GM23338 (cell line): ENCODE measurements around the gene STRIT1. TPM values are rescaled to one million over a fixed set of nuclear protein-coding genes. Genes with fewer than 3 reads are reported as not detected.

Source experiments
- ATAC-seq: fragments of 200-7000 bp; cut with Tn5 transposase; 3 replicates; pipeline ENCODE4 v1.9.1; 2020
- DNase-seq: peaks from one replicate; pipeline ENCODE4 v3.0.0-alpha.2; 2015; ENCODE audit warnings: low spot score
- H2AFZ ChIP-seq: fragments of 200-600 bp; sonication (generic); 2 replicates; pipeline ENCODE4 v1.8.0; 2016; ENCODE audit warnings: antibody characterized with exemption, mild to moderate bottlenecking, moderate library complexity
- H3F3A ChIP-seq: fragments of 200-600 bp; sonication (generic); replicated peaks from 2 replicates; pipeline ENCODE4 v1.8.0; 2017; ENCODE audit warnings: antibody characterized with exemption, mixed run types, low read depth
- H3K27ac ChIP-seq: fragments of 200-600 bp; sonication (generic); 2 replicates; pipeline ENCODE4 v1.6.1; 2016; ENCODE audit warnings: low read depth
- H3K27me3 ChIP-seq: fragments of 200-600 bp; sonication (generic); 2 replicates; pipeline ENCODE4 v1.8.0; 2016; ENCODE audit warnings: mild to moderate bottlenecking, mixed run types, moderate library complexity; ENCODE audit not compliant: insufficient read depth
- H3K36me3 ChIP-seq: fragments of 200-600 bp; sonication (generic); 2 replicates; pipeline ENCODE4 v1.8.0; 2016; ENCODE audit warnings: mild to moderate bottlenecking; ENCODE audit not compliant: insufficient read depth
- H3K4me1 ChIP-seq: fragments of 200-600 bp; sonication (generic); 2 replicates; pipeline ENCODE4 v1.8.0; 2016; ENCODE audit warnings: mild to moderate bottlenecking, moderate library complexity; ENCODE audit not compliant: insufficient read depth
- H3K4me2 ChIP-seq: fragments of 200-600 bp; sonication (generic); 2 replicates; pipeline ENCODE4 v1.7.1; 2017; ENCODE audit warnings: mixed run types
- H3K4me3 ChIP-seq: fragments of 200-600 bp; sonication (generic); 2 replicates; pipeline ENCODE4 v1.6.1; 2016; ENCODE audit warnings: mixed run types
- H3K79me2 ChIP-seq: fragments of 200-600 bp; sonication (generic); replicated peaks from 2 replicates; pipeline ENCODE4 v1.8.0; 2017; ENCODE audit warnings: mild to moderate bottlenecking; ENCODE audit not compliant: insufficient read depth
- H3K9me2 ChIP-seq: fragments of 200-600 bp; sonication (generic); 2 replicates; pipeline ENCODE4 v1.8.0; 2017; ENCODE audit not compliant: insufficient read depth
- H4K20me1 ChIP-seq: fragments of 200-600 bp; sonication (generic); replicated peaks from 2 replicates; pipeline ENCODE4 v1.8.0; 2017; ENCODE audit warnings: mild to moderate bottlenecking; ENCODE audit not compliant: insufficient read depth
- H3K27ac Mint-ChIP-seq: 2 replicates; pipeline ENCODE4 v1.8.0; 2020; ENCODE audit warnings: inconsistent platforms, mild to moderate bottlenecking, moderate library complexity, mixed read lengths
- H3K27me3 Mint-ChIP-seq: 3 replicates; pipeline ENCODE4 v1.8.0; 2022; ENCODE audit warnings: low read depth, mild to moderate bottlenecking, moderate library complexity, mixed read lengths, inconsistent platforms; ENCODE audit not compliant: insufficient read depth, poor library complexity
- H3K36me3 Mint-ChIP-seq: 3 replicates; pipeline ENCODE4 v1.8.0; 2021; ENCODE audit warnings: low read depth, mild to moderate bottlenecking, inconsistent platforms, moderate library complexity, mixed read lengths
- H3K4me1 Mint-ChIP-seq: 3 replicates; pipeline ENCODE4 v1.8.0; 2020; ENCODE audit warnings: mild to moderate bottlenecking, inconsistent platforms, mixed read lengths
- H3K4me3 Mint-ChIP-seq: 3 replicates; pipeline ENCODE4 v1.8.0; 2021; ENCODE audit warnings: moderate library complexity, mild to moderate bottlenecking, inconsistent platforms, mixed read lengths
- H3K9me3 Mint-ChIP-seq: 3 replicates; pipeline ENCODE4 v1.8.0; 2020; ENCODE audit warnings: moderate library complexity, mild to moderate bottlenecking, inconsistent platforms, mixed read lengths
- CREB1 ChIP-seq: fragments of 250-450 bp; sonication (Bioruptor Pico); IDR thresholded peaks from 2 replicates; pipeline ENCODE4 v1.5.0; 2020; ENCODE audit warnings: low read depth, mild to moderate bottlenecking, moderate library complexity
- ETS1 ChIP-seq: IDR thresholded peaks from 2 replicates; pipeline ENCODE4 v1.6.1; 2016; ENCODE audit warnings: antibody characterized with exemption
- EZH2 ChIP-seq: fragments of 200-600 bp; sonication (generic); IDR thresholded peaks from one replicate; pipeline ENCODE4 v1.8.0; 2017; ENCODE audit warnings: antibody characterized with exemption, mild to moderate bottlenecking, low read depth; ENCODE audit not compliant: unreplicated experiment
- EZH2phosphoT487 ChIP-seq: fragments of 200-600 bp; sonication (generic); IDR thresholded peaks from one replicate; pipeline ENCODE4 v1.8.1; 2018; ENCODE audit warnings: antibody characterized with exemption; ENCODE audit not compliant: unreplicated experiment
- JUNB ChIP-seq: IDR thresholded peaks from one replicate; pipeline ENCODE4 v1.6.1; 2016; ENCODE audit warnings: antibody characterized with exemption; ENCODE audit not compliant: unreplicated experiment
- NANOG ChIP-seq: IDR thresholded peaks from 2 replicates; pipeline ENCODE4 v1.6.1; 2016; ENCODE audit warnings: antibody characterized with exemption, borderline replicate concordance
- POLR2AphosphoS5 ChIP-seq: IDR thresholded peaks from 2 replicates; pipeline ENCODE4 v1.6.1; 2016; ENCODE audit warnings: antibody characterized with exemption, low read depth
- STAT1 ChIP-seq: IDR thresholded peaks from one replicate; pipeline ENCODE4 v1.6.1; 2016; ENCODE audit warnings: antibody characterized with exemption; ENCODE audit not compliant: unreplicated experiment
- ZNF114 ChIP-seq: fragments of 250-450 bp; sonication (Bioruptor Pico); IDR thresholded peaks from 2 replicates; pipeline ENCODE4 v1.5.0; 2020; ENCODE audit warnings: mild to moderate bottlenecking, moderate library complexity
- ZNF331 ChIP-seq: fragments of 250-450 bp; sonication (Bioruptor Pico); IDR thresholded peaks from 2 replicates; pipeline ENCODE4 v1.5.0; 2020; ENCODE audit warnings: low read depth, mild to moderate bottlenecking, moderate library complexity
- polyA plus RNA-seq: library from polyadenylated mRNA; unstranded; fragments of >200 nt; fragmentation: Nextera tagmentation; extraction: Ambion mirVana; gene quantifications from 2 replicates; pipeline ENCODE4 v1.2.1, GENCODE V29; 2016
- total RNA-seq: library from RNA; depleted of rRNA; stranded (reverse); fragments of >200 nt; shearing (Covaris generic); gene quantifications from 2 replicates; pipeline ENCODE4 v1.2.3, GENCODE V29; 2014
- TF ChIP-seq, protein P1 (sequence below), 2 experiments: fragments of 200-600 bp in 1 of 2; sonication (generic) in 1 of 2; conservative IDR thresholded peaks; 2 replicates each; pipeline versions ENCODE4 v1.5.1 to v1.6.1; 2016 to 2017; ENCODE audit warnings: antibody characterized with exemption in 2 of 2, low read depth in 2 of 2, mild to moderate bottlenecking in 2 of 2, moderate library complexity in 1 of 2
- TF ChIP-seq, protein P2 (sequence below): fragments of 250-450 bp; sonication (Bioruptor Pico); IDR thresholded peaks from 2 replicates; pipeline ENCODE4 v1.5.0; 2020; ENCODE audit warnings: mild to moderate bottlenecking, moderate library complexity
- TF ChIP-seq, protein P3 (sequence below): IDR thresholded peaks from one replicate; pipeline ENCODE4 v1.6.1; 2018; ENCODE audit warnings: antibody characterized with exemption; ENCODE audit not compliant: unreplicated experiment

The STRIT1 gene
- total and polyA plus RNA-seq, 2 experiments from 2014 or later: 1.5 to 1.6 TPM

- H3K9me3 Mint-ChIP-seq: no peaks in the 10 kb centered on the region
- ATAC-seq (no peak), DNase-seq (no peak)
- H3K27me3 Mint-ChIP-seq: peaks cover 2% of the 10 kb centered on the region
- Histone ChIP-seq H3K27me3 (no peaks in the 10 kb centered on the region), H3K27ac (no peak overlapping the region), H3K36me3 (no peaks in the 10 kb centered on the region), H3F3A (no peaks in the 10 kb centered on the region), H3K4me3 (no peak overlapping the region), H3K9me2 (no peaks in the 10 kb centered on the region), H3K79me2 (no peaks in the 10 kb centered on the region), H3K4me1 (peaks cover 4% of the 10 kb centered on the region), H2AFZ (no peak overlapping the region), H3K4me2 (no peak overlapping the region), H4K20me1 (no peaks in the 10 kb centered on the region)
- peaks cover 7% of the 10 kb centered on the region; the same call in 2 of the 3 replicates for H3K4me1 Mint-ChIP-seq
- no peak overlapping the region for H3K4me3 Mint-ChIP-seq
- no peaks in the 10 kb centered on the region for H3K36me3 Mint-ChIP-seq
- TF ChIP-seq ETS1 (no peak), ZNF114 (CRISPR knock-in tag) (no peak), STAT1 (no peak), JUNB (no peak), NANOG (no peak), CREB1 (CRISPR knock-in tag) (no peak), ZNF331 (CRISPR knock-in tag) (no peak), EZH2 (no peak), EZH2phosphoT487 (no peak), POLR2AphosphoS5 (no peak)
- TF ChIP-seq, protein P1, sequence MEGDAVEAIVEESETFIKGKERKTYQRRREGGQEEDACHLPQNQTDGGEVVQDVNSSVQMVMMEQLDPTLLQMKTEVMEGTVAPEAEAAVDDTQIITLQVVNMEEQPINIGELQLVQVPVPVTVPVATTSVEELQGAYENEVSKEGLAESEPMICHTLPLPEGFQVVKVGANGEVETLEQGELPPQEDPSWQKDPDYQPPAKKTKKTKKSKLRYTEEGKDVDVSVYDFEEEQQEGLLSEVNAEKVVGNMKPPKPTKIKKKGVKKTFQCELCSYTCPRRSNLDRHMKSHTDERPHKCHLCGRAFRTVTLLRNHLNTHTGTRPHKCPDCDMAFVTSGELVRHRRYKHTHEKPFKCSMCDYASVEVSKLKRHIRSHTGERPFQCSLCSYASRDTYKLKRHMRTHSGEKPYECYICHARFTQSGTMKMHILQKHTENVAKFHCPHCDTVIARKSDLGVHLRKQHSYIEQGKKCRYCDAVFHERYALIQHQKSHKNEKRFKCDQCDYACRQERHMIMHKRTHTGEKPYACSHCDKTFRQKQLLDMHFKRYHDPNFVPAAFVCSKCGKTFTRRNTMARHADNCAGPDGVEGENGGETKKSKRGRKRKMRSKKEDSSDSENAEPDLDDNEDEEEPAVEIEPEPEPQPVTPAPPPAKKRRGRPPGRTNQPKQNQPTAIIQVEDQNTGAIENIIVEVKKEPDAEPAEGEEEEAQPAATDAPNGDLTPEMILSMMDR (conservative IDR thresholded peaks at IDR 0.05; ENCODE audit: low read depth in 2 of 2): no peak
- TF ChIP-seq, protein P2, sequence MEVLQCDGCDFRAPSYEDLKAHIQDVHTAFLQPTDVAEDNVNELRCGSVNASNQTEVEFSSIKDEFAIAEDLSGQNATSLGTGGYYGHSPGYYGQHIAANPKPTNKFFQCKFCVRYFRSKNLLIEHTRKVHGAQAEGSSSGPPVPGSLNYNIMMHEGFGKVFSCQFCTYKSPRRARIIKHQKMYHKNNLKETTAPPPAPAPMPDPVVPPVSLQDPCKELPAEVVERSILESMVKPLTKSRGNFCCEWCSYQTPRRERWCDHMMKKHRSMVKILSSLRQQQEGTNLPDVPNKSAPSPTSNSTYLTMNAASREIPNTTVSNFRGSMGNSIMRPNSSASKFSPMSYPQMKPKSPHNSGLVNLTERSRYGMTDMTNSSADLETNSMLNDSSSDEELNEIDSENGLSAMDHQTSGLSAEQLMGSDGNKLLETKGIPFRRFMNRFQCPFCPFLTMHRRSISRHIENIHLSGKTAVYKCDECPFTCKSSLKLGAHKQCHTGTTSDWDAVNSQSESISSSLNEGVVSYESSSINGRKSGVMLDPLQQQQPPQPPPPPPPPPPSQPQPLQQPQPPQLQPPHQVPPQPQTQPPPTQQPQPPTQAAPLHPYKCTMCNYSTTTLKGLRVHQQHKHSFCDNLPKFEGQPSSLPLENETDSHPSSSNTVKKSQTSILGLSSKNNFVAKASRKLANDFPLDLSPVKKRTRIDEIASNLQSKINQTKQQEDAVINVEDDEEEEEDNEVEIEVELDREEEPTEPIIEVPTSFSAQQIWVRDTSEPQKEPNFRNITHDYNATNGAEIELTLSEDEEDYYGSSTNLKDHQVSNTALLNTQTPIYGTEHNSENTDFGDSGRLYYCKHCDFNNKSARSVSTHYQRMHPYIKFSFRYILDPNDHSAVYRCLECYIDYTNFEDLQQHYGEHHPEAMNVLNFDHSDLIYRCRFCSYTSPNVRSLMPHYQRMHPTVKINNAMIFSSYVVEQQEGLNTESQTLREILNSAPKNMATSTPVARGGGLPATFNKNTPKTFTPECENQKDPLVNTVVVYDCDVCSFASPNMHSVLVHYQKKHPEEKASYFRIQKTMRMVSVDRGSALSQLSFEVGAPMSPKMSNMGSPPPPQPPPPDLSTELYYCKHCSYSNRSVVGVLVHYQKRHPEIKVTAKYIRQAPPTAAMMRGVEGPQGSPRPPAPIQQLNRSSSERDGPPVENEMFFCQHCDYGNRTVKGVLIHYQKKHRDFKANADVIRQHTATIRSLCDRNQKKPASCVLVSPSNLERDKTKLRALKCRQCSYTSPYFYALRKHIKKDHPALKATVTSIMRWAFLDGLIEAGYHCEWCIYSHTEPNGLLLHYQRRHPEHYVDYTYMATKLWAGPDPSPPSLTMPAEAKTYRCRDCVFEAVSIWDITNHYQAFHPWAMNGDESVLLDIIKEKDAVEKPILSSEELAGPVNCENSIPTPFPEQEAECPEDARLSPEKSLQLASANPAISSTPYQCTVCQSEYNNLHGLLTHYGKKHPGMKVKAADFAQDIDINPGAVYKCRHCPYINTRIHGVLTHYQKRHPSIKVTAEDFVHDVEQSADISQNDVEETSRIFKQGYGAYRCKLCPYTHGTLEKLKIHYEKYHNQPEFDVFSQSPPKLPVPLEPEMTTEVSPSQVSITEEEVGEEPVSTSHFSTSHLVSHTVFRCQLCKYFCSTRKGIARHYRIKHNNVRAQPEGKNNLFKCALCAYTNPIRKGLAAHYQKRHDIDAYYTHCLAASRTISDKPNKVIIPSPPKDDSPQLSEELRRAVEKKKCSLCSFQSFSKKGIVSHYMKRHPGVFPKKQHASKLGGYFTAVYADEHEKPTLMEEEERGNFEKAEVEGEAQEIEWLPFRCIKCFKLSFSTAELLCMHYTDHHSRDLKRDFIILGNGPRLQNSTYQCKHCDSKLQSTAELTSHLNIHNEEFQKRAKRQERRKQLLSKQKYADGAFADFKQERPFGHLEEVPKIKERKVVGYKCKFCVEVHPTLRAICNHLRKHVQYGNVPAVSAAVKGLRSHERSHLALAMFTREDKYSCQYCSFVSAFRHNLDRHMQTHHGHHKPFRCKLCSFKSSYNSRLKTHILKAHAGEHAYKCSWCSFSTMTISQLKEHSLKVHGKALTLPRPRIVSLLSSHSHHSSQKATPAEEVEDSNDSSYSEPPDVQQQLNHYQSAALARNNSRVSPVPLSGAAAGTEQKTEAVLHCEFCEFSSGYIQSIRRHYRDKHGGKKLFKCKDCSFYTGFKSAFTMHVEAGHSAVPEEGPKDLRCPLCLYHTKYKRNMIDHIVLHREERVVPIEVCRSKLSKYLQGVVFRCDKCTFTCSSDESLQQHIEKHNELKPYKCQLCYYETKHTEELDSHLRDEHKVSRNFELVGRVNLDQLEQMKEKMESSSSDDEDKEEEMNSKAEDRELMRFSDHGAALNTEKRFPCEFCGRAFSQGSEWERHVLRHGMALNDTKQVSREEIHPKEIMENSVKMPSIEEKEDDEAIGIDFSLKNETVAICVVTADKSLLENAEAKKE (CRISPR knock-in tag): no peak
- TF ChIP-seq, protein P3, sequence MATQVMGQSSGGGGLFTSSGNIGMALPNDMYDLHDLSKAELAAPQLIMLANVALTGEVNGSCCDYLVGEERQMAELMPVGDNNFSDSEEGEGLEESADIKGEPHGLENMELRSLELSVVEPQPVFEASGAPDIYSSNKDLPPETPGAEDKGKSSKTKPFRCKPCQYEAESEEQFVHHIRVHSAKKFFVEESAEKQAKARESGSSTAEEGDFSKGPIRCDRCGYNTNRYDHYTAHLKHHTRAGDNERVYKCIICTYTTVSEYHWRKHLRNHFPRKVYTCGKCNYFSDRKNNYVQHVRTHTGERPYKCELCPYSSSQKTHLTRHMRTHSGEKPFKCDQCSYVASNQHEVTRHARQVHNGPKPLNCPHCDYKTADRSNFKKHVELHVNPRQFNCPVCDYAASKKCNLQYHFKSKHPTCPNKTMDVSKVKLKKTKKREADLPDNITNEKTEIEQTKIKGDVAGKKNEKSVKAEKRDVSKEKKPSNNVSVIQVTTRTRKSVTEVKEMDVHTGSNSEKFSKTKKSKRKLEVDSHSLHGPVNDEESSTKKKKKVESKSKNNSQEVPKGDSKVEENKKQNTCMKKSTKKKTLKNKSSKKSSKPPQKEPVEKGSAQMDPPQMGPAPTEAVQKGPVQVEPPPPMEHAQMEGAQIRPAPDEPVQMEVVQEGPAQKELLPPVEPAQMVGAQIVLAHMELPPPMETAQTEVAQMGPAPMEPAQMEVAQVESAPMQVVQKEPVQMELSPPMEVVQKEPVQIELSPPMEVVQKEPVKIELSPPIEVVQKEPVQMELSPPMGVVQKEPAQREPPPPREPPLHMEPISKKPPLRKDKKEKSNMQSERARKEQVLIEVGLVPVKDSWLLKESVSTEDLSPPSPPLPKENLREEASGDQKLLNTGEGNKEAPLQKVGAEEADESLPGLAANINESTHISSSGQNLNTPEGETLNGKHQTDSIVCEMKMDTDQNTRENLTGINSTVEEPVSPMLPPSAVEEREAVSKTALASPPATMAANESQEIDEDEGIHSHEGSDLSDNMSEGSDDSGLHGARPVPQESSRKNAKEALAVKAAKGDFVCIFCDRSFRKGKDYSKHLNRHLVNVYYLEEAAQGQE: no peak
- H3K27ac Mint-ChIP-seq: no peak overlapping the region
Measured at GRCh38 chr3:155313916-155314315, 20.4 kb upstream of the STRIT1 start.
